Transverse colon (tissue), 4 donors: ENCODE results near the gene SYT1. TPM values are rescaled to one million over a fixed set of nuclear protein-coding genes. Genes with fewer than 3 reads are reported as not detected.

Experiments used
- DNase-seq: peaks from one replicate; pipeline ENCODE4 v3.0.0-alpha.2; 2019
- H3K27ac ChIP-seq, 4 donors: fragments of 200-600 bp; sonication (generic); 2 replicates each; pipeline ENCODE4 v1.5.1; 2016 to 2018; ENCODE audit warnings: inconsistent platforms in 4 of 4
- H3K27me3 ChIP-seq: fragments of 200-600 bp; sonication (generic); 2 replicates; pipeline ENCODE4 v1.5.1; 2017; ENCODE audit warnings: inconsistent platforms
- H3K36me3 ChIP-seq, 4 donors: fragments of 200-600 bp; sonication (generic); 2 replicates each; pipeline ENCODE4 v1.5.1; 2017 to 2019; ENCODE audit warnings: inconsistent platforms in 4 of 4
- H3K4me1 ChIP-seq, 4 donors: fragments of 200-600 bp; sonication (generic); 2 replicates each; pipeline ENCODE4 v1.5.1; 2017 to 2020; ENCODE audit warnings: inconsistent platforms in 4 of 4
- H3K4me3 ChIP-seq, 4 donors: fragments of 200-600 bp; sonication (generic); 1 replicate in 1 of 4; 2 replicates in 3 of 4; pipeline versions ENCODE4 v1.5.1 to v1.6.1; 2017 to 2019; ENCODE audit warnings: inconsistent platforms in 4 of 4
- H3K9me3 ChIP-seq, 2 donors: fragments of 200-600 bp; sonication (generic); 2 replicates each; pipeline ENCODE4 v1.5.1; 2017 to 2019; ENCODE audit warnings: inconsistent platforms in 2 of 2
- CTCF ChIP-seq, 5 experiments: fragments of 200-600 bp in 3 of 5; fragments of 450-650 bp in 2 of 5; sonication (generic) in 3 of 5; IDR thresholded peaks; 1 replicate in 2 of 5; 2 replicates in 3 of 5; pipeline ENCODE4 v1.5.1; 2016 to 2017; ENCODE audit warnings: antibody characterized with exemption in 5 of 5, inconsistent platforms in 3 of 5, mild to moderate bottlenecking in 2 of 5, moderate library complexity in 1 of 5
- EP300 ChIP-seq: sonication (generic); formaldehyde crosslinking; IDR thresholded peaks from one replicate; pipeline ENCODE4 v1.6.1; 2017; ENCODE audit warnings: antibody characterized with exemption, low read depth
- POLR2A ChIP-seq: fragments of 450-650 bp; IDR thresholded peaks from one replicate; pipeline ENCODE4 v1.6.1; 2016; ENCODE audit warnings: antibody characterized with exemption, mild to moderate bottlenecking, moderate library complexity
- POLR2AphosphoS5 ChIP-seq, 3 donors: sonication (generic); formaldehyde crosslinking; IDR thresholded peaks; one replicate each; pipeline ENCODE4 v1.6.1; 2016; ENCODE audit warnings: antibody characterized with exemption in 3 of 3
- WGBS, 2 donors: methylation state at CpG; one replicate each; pipeline ENCODE4 v1.1.5; 2018; ENCODE audit warnings: low coverage in 1 of 2; 5-methylcytosine and 5-hydroxymethylcytosine counted together
- in situ Hi-C, 4 donors: fragments of 200-750 bp; cut with MboI; loops; one replicate each; pipeline versions ENCODE4 v1.15.0 to v1.15.1; 2017; ENCODE audit warnings: low sequenced_read_pairs in 3 of 4, low pct_ligation_motif_present in 1 of 4, low pct_unique_long_range_greater_than_20kb in 1 of 4
- intact Hi-C: fragments of 100-400 bp; cut with DNase I; formaldehyde crosslinking; loops from one replicate; pipeline ENCODE4 v1.15.1; 2023; ENCODE audit warnings: low total_unique reads
- total RNA-seq, 4 donors: library from RNA; depleted of rRNA; stranded (reverse); fragments of >200 nt; gene quantifications; one replicate each; pipeline ENCODE4 v1.1.0, GENCODE V29; 2016

The SYT1 gene
- total RNA-seq, 4 donors from 2014 or later: 0.60 to 4.9 (median 2.1) TPM

DNA sequence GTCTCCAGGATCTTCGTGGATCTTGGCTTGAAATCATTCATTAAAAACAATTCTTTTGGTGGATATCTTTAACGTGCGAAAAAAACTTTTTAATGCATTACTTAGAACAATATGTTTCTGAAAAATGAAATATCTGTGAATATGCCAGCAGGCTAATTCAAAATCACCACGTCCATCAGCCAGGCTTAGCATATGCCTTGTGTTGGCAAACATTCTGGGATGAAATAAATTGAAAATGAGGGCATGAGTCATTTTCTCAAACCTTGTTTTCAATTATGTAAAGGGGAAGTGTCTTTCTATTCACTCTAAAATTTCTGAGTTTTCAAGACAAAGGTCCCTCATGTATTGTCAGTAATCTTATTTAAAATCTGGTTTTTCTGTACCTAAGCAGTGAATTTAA is 432.3 kb downstream of the SYT1 start:
- no peak for DNase-seq
- no peaks in the 10 kb centered on the region for H3K9me3 ChIP-seq
- WGBS, 2 donors: 70 to 85% methylated on average over 4 of the region's 4 CpGs
- in situ Hi-C loops (no loop called here), intact Hi-C loops (no loop called here)
- H3K4me3 ChIP-seq: no peak overlapping the region
- no peaks in the 10 kb centered on the region for H3K27me3 ChIP-seq
- no peaks in the 10 kb centered on the region for H3K4me1 ChIP-seq
- H3K36me3 ChIP-seq: no peaks in the 10 kb centered on the region
- TF ChIP-seq EP300 (no peak), CTCF (IDR thresholded peaks at IDR 0.05) (no peak)
- no peak overlapping the region for H3K27ac ChIP-seq

GRCh38 chr12:79298506-79298905 is 433.9 kb downstream of the SYT1 start:
- no peak for DNase-seq
- intact Hi-C loops (no loop called here), in situ Hi-C loops (no loop called here)
- H3K4me1 ChIP-seq: no peaks in the 10 kb centered on the region
- TF ChIP-seq POLR2A (no peak), CTCF (IDR thresholded peaks at IDR 0.05) (no peak), EP300 (no peak), POLR2AphosphoS5 (IDR thresholded peaks at IDR 0.05) (no peak)
- H3K27ac ChIP-seq: no peak overlapping the region
- no peaks in the 10 kb centered on the region for H3K9me3 ChIP-seq
- no peak overlapping the region for H3K4me3 ChIP-seq
- H3K27me3 ChIP-seq: no peaks in the 10 kb centered on the region
- H3K36me3 ChIP-seq: no peaks in the 10 kb centered on the region

DNA sequence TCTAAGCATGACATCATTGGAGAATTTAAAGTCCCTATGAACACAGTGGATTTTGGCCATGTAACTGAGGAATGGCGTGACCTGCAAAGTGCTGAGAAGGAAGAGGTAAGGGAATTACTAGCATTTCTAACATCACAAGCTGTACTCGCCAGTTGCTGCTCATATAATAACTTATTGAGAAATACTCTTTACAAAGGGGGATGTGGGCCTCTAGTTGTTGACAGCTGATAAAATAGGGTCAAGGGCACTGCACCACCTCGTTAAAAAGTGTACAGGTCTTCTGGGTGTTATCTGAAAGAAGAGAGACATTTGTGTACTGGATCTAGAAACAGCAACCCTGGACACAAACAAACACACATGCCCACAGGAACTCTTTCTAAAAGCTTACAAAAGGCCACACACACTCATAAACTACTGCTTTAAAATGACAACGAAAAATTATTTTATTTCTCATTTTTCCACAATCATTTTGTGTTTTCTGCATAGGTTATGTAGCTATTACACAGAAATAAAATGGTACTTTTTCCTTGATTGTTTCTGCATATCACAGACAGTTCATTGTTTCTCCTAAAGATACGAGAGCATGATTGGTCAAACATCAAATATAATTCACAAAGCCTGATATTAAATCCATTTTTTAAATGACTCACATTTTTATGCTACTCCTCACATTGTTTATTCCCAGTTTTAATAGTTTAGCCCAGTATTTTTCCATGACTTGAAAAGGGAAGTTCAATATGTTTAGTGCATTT is 435.0 kb downstream of the SYT1 start:
- no peak overlapping the region for H3K27ac ChIP-seq
- WGBS, 2 donors: 64 to 66% methylated on average over 5 of the region's 5 CpGs
- H3K9me3 ChIP-seq: no peaks in the 10 kb centered on the region
- no peaks in the 10 kb centered on the region for H3K36me3 ChIP-seq
- no peak for DNase-seq
- H3K27me3 ChIP-seq: no peaks in the 10 kb centered on the region
- H3K4me1 ChIP-seq: no peaks in the 10 kb centered on the region
- in situ Hi-C loops: no loop called here
- H3K4me3 ChIP-seq: no peak overlapping the region
- intact Hi-C loops: no loop called here
- no peak for TF ChIP-seq CTCF (IDR thresholded peaks at IDR 0.05)
- TF ChIP-seq POLR2A: no peak
- TF ChIP-seq POLR2AphosphoS5 (IDR thresholded peaks at IDR 0.05): no peak
- TF ChIP-seq EP300: no peak

GRCh38 chr12:79300199-79300568 is 435.6 kb downstream of the SYT1 start:
- intact Hi-C loops: no loop called here
- H3K27ac ChIP-seq: no peak overlapping the region
- no peak for DNase-seq
- 77 to 85% methylated on average over 5 of the region's 5 CpGs for WGBS, 2 donors
- in situ Hi-C loops: no loop called here
- H3K9me3 ChIP-seq: no peaks in the 10 kb centered on the region
- no peaks in the 10 kb centered on the region for H3K4me1 ChIP-seq
- no peaks in the 10 kb centered on the region for H3K27me3 ChIP-seq
- H3K4me3 ChIP-seq: no peak overlapping the region
- TF ChIP-seq CTCF (IDR thresholded peaks at IDR 0.05) (no peak), EP300 (no peak), POLR2AphosphoS5 (IDR thresholded peaks at IDR 0.05) (no peak)
- H3K36me3 ChIP-seq: no peaks in the 10 kb centered on the region
